Subcutaneous abdominal adipose tissue (tissue), 5 donors: Measurements from ENCODE around the gene CTDSPL.

Experiments used
- H3K27ac ChIP-seq: one replicate; pipeline ENCODE4 v1.7.0; 2013; ENCODE audit warnings: low read depth, mild to moderate bottlenecking, inconsistent platforms, low read length, moderate library complexity
- H3K27me3 ChIP-seq, 5 donors: one replicate each; pipeline ENCODE4 v1.7.0; 2013; ENCODE audit warnings: low read length in 5 of 5, inconsistent platforms in 1 of 5; ENCODE audit not compliant: control insufficient read depth in 5 of 5, insufficient read depth in 4 of 5
- H3K36me3 ChIP-seq, 5 donors: one replicate each; pipeline ENCODE4 v1.7.0; 2013; ENCODE audit warnings: low read length in 5 of 5; ENCODE audit not compliant: control insufficient read depth in 5 of 5, insufficient read depth in 5 of 5
- H3K4me1 ChIP-seq, 5 donors: one replicate each; pipeline ENCODE4 v1.7.0; 2013; ENCODE audit warnings: low read length in 5 of 5, mild to moderate bottlenecking in 3 of 5, moderate library complexity in 1 of 5; ENCODE audit not compliant: control insufficient read depth in 5 of 5, insufficient read depth in 5 of 5
- H3K4me3 ChIP-seq, 5 donors: one replicate each; pipeline ENCODE4 v1.7.0; 2013; ENCODE audit warnings: low read length in 5 of 5, low read depth in 1 of 5
- H3K9ac ChIP-seq, 5 donors: one replicate each; pipeline ENCODE4 v1.7.0; 2013; ENCODE audit warnings: low read length in 5 of 5, mild to moderate bottlenecking in 4 of 5, moderate library complexity in 3 of 5
- H3K9me3 ChIP-seq, 5 donors: one replicate each; pipeline ENCODE4 v1.7.0; 2013; ENCODE audit warnings: low read length in 5 of 5; ENCODE audit not compliant: control insufficient read depth in 5 of 5
- donor health status: healthy.
- donor health status: healthy.
- donor health status: healthy.
- donor health status: healthy.
- donor health status: healthy.

The CTDSPL gene

DNA sequence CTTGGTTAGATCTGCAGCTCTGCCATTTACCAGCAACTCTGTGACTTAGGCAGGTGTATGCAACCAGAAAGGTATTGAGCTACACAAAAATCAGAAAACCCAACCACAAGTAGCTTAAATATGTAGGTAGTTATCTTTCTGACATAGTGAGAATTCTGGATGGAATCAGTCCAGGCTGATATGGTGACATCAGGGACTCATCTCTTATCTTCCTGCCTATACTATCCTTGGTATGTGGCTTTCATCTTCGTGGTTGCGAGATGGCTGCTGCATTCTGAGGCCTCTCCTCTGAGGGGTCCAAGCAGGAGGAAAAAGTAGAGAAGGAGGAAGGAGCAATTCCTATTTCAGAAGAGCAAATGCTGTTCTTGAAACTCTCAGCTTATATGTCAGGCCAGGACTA is 40.0 kb downstream of the CTDSPL start:
- Histone ChIP-seq H3K4me1 (peaks cover 4 to 40% (median 25%) of the 10 kb centered on the region in 5 donors), H3K36me3 (no peaks in the 10 kb centered on the region), H3K9ac (no peak overlapping the region), H3K27me3 (no peaks in the 10 kb centered on the region), H3K4me3 (no peak overlapping the region), H3K9me3 (no peaks in the 10 kb centered on the region), H3K27ac (no peak overlapping the region)

GRCh38 chr3:37902674-37903073 is 41.0 kb downstream of the CTDSPL start:
- H3K27ac ChIP-seq: no peak overlapping the region
- no peaks in the 10 kb centered on the region for H3K27me3 ChIP-seq
- no peaks in the 10 kb centered on the region for H3K36me3 ChIP-seq
- H3K4me1 ChIP-seq: peaks cover 4 to 45% (median 25%) of the 10 kb centered on the region in 5 donors
- no peaks in the 10 kb centered on the region for H3K9me3 ChIP-seq
- no peak overlapping the region for H3K9ac ChIP-seq
- no peak overlapping the region for H3K4me3 ChIP-seq

- Histone ChIP-seq H3K36me3 (no peaks in the 10 kb centered on the region), H3K9ac (no peak overlapping the region), H3K9me3 (no peaks in the 10 kb centered on the region), H3K27ac (no peak overlapping the region), H3K4me1 (peaks cover 4 to 39% (median 21%) of the 10 kb centered on the region in 5 donors), H3K27me3 (no peaks in the 10 kb centered on the region), H3K4me3 (no peak overlapping the region)
These were observed 41.6 kb downstream of the CTDSPL start for GRCh38 chr3:37903320-37903719.

DNA sequence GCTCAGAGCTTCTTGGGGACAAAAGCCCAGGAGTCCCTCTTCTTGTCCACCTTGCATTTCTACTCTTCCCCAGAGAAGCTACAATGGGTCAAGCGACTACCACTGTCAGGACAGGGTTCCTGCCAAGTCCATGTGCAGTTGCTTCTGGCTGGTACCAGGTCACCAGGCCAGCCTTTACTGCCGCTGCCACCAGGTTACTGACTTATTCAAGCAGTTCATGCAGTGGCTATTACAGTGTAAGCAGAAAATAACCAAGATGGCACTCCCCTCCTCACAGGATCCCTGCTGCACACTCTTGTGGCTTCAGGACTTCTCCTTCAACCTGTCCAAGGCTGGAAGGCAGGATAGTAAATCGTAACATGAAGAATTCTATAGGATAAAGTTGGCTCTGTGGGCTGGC is 42.1 kb downstream of the CTDSPL start:
- H3K4me1 ChIP-seq: peaks cover 4 to 35% (median 21%) of the 10 kb centered on the region in 5 donors
- no peaks in the 10 kb centered on the region for H3K9me3 ChIP-seq
- no peak overlapping the region for H3K9ac ChIP-seq
- no peaks in the 10 kb centered on the region for H3K27me3 ChIP-seq
- no peak overlapping the region for H3K4me3 ChIP-seq
- no peak overlapping the region for H3K27ac ChIP-seq
- H3K36me3 ChIP-seq: no peaks in the 10 kb centered on the region

GRCh38 chr3:37904601-37905000 is 42.9 kb downstream of the CTDSPL start:
- no peak overlapping the region for H3K4me3 ChIP-seq
- no peaks in the 10 kb centered on the region for H3K9me3 ChIP-seq
- H3K4me1 ChIP-seq: peaks cover 4 to 33% (median 24%) of the 10 kb centered on the region in 5 donors
- no peaks in the 10 kb centered on the region for H3K27me3 ChIP-seq
- no peaks in the 10 kb centered on the region for H3K36me3 ChIP-seq
- no peak overlapping the region for H3K27ac ChIP-seq
- no peak overlapping the region for H3K9ac ChIP-seq

DNA sequence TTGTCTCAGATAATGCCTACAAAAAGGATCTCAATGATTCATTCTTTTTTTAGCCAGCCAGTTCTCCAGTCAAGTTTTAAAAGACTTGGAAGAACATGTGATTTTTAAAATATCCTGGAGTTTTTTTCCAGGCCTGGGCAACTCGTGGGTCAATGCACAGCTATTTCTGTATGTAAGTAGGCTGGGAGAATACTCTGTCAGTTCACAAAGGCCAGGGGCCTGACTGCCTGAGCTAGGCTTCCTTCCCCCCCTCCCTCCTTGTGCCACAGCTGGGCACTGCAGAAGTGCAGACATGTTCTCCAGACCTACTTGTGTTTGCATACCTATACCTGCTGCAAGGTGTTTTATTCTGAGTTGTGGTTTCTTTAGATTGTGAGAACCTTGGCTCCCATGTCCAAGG is 43.7 kb downstream of the CTDSPL start:
- no peak overlapping the region for H3K4me3 ChIP-seq
- no peaks in the 10 kb centered on the region for H3K27me3 ChIP-seq
- H3K36me3 ChIP-seq: no peaks in the 10 kb centered on the region
- H3K27ac ChIP-seq: no peak overlapping the region
- peaks cover 4 to 33% (median 26%) of the 10 kb centered on the region in 5 donors for H3K4me1 ChIP-seq
- no peaks in the 10 kb centered on the region for H3K9me3 ChIP-seq
- no peak overlapping the region for H3K9ac ChIP-seq

GRCh38 chr3:37905987-37906674 is 44.5 kb downstream of the CTDSPL start:
- no peaks in the 10 kb centered on the region for H3K27me3 ChIP-seq
- H3K9ac ChIP-seq: peak overlapping the region in 2 of 5 donors; percentile 26 to 42
- H3K4me1 ChIP-seq: peaks cover 4 to 33% (median 23%) of the 10 kb centered on the region in 5 donors

DNA sequence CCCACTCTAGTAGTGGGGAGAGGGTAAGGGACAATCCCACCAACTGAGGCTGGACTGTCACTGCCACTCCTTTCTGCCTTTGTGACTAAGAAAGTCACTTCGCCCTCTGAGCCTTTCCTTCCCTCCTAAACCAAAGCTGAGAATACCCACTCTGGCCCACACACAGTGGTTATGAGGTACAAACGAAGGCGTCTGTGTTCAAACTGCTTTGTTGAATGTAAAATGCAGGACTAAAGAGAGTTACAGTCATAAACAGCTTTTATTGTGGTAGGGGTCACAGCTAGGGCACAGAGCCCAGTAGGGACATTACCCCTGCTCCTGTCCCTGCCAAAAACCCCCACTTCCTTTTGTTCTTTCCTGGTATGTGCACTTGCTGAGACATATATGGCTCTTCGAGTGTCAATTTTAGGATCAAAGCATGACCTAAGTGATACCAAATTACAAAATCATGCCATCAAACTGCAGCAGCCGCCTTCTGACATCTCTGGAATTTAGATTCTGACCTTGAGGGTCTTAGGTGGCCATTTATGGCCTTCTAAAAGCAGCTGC is 45.1 kb downstream of the CTDSPL start:
- H3K4me1 ChIP-seq: peaks cover 4 to 33% (median 22%) of the 10 kb centered on the region in 5 donors

More at GRCh38 chr3:37905987-37906674, 44.5 kb downstream of the CTDSPL start:
- Histone ChIP-seq H3K36me3 (no peaks in the 10 kb centered on the region), H3K4me3 (no peak overlapping the region), H3K9me3 (no peaks in the 10 kb centered on the region), H3K27ac (peak overlapping the region; percentile 12)

GRCh38 chr3:37907371-37907770 is 45.7 kb downstream of the CTDSPL start:
- no peak overlapping the region for H3K4me3 ChIP-seq
- no peak overlapping the region for H3K9ac ChIP-seq
- H3K9me3 ChIP-seq: no peaks in the 10 kb centered on the region
- no peak overlapping the region for H3K27ac ChIP-seq
- no peaks in the 10 kb centered on the region for H3K36me3 ChIP-seq
- no peaks in the 10 kb centered on the region for H3K27me3 ChIP-seq
- peaks cover 4 to 33% (median 22%) of the 10 kb centered on the region in 5 donors for H3K4me1 ChIP-seq

More for the DNA sequence above, 45.1 kb downstream of the CTDSPL start:
- Histone ChIP-seq H3K9ac (peak overlapping the region in 2 of 5 donors; percentile 26 to 42), H3K27me3 (no peaks in the 10 kb centered on the region), H3K27ac (peak overlapping the region; percentile 12), H3K9me3 (no peaks in the 10 kb centered on the region), H3K36me3 (no peaks in the 10 kb centered on the region), H3K4me3 (no peak overlapping the region)

DNA sequence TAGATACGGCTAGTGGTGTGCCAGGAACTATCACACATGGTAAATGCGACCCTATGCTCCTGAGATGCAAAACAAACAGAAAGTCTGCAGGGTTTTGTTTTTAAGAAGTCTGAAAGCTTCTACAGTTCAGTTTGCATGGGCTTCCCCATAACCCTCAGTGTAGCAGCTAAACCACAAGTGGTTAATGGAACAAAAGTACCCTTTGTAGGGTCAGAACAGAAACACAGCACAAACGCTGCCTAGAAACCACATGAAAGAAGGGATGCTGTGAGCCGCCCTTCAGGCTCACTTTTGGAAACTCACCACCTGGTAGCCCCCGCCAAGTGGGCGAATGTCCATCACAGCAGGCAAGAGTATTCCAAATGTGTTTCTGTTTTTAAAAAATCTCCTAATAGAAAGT is 46.2 kb downstream of the CTDSPL start:
- Histone ChIP-seq H3K9ac (no peak overlapping the region), H3K4me1 (peaks cover 4 to 33% (median 22%) of the 10 kb centered on the region in 5 donors), H3K36me3 (no peaks in the 10 kb centered on the region), H3K27me3 (no peaks in the 10 kb centered on the region), H3K9me3 (no peaks in the 10 kb centered on the region), H3K27ac (no peak overlapping the region), H3K4me3 (no peak overlapping the region)
